Endometrial microvascular endothelial cells (primary cell): ENCODE results near the gene PARK7. TPM values are rescaled to one million over a fixed set of nuclear protein-coding genes. Genes with fewer than 3 reads are reported as not detected.
"Not testable (repeated sequence)": the region's sequence is repeated elsewhere in the genome, so short reads cannot be mapped to it uniquely, and the experiment has no call there.

Experiments
- in situ Hi-C: cut with HindIII; loops from 2 replicates; pipeline ENCODE4 v1.10.0; 2017; ENCODE audit warnings: low sequenced_read_pairs, low pct_unique_long_range_greater_than_20kb; ENCODE audit errors: inconsistent ontology term
- total RNA-seq: library from RNA; depleted of rRNA; stranded (reverse); fragments of >200 nt; gene quantifications from one replicate; pipeline ENCODE4 v1.2.3, GENCODE V29; 2015; ENCODE audit errors: inconsistent ontology term

PARK7 gene
- 247 TPM for total RNA-seq

- in situ Hi-C loops = no loop called here
Measured at GRCh38 chr1:7961216-7962013, at the start of gene PARK7. PARK7 (plus strand) TSS chr1:7961711; CDS start chr1:7962786, 1,075 bp downstream.

GRCh38 chr1:7912145-7912544 is 49.4 kb upstream of the PARK7 start:
- in situ Hi-C loops = no loop called here

- in situ Hi-C loops = no loop called here
Measured at GRCh38 chr1:7912743-7913557, 48.6 kb upstream of the PARK7 start.

- in situ Hi-C loops = no loop called here
Measured at GRCh38 chr1:7915826-7916500, 45.5 kb upstream of the PARK7 start.

GRCh38 chr1:7916501-7916830 is 45.0 kb upstream of the PARK7 start:
- in situ Hi-C loops = no loop called here

- in situ Hi-C loops = not testable (repeated sequence)
Measured at GRCh38 chr1:7917971-7918370, 43.5 kb upstream of the PARK7 start.

- in situ Hi-C loops = no loop called here
Measured at GRCh38 chr1:7919880-7920279, 41.6 kb upstream of the PARK7 start.

GRCh38 chr1:7921796-7922195 is 39.7 kb upstream of the PARK7 start:
- in situ Hi-C loops = no loop called here

- in situ Hi-C loops = no loop called here
Measured at GRCh38 chr1:7922301-7922700, 39.2 kb upstream of the PARK7 start.

- in situ Hi-C loops = not testable (repeated sequence)
Measured at GRCh38 chr1:7927061-7927460, 34.5 kb upstream of the PARK7 start.

GRCh38 chr1:7928247-7928646 is 33.3 kb upstream of the PARK7 start:
- in situ Hi-C loops = no loop called here

GRCh38 chr1:7929637-7930036 is 31.9 kb upstream of the PARK7 start:
- in situ Hi-C loops = no loop called here

- in situ Hi-C loops = no loop called here
Measured at GRCh38 chr1:7930645-7931445, 30.7 kb upstream of the PARK7 start.

GRCh38 chr1:7931446-7931812 is 30.1 kb upstream of the PARK7 start:
- in situ Hi-C loops = no loop called here

- in situ Hi-C loops = no loop called here
Measured at GRCh38 chr1:7932524-7933138, 28.9 kb upstream of the PARK7 start.

GRCh38 chr1:7938070-7938469 is 23.4 kb upstream of the PARK7 start:
- in situ Hi-C loops = no loop called here

- in situ Hi-C loops = no loop called here
Measured at GRCh38 chr1:7940034-7940433, 21.5 kb upstream of the PARK7 start.

- in situ Hi-C loops = no loop called here
Measured at GRCh38 chr1:7940745-7941436, 20.6 kb upstream of the PARK7 start, which contains the start of gene TNFRSF9. TNFRSF9 (minus strand) TSS chr1:7940839; CDS start chr1:7939994, 845 bp downstream.
